ENCODE results near the gene MOB3B.
A peak's percentile ranks its signal among the peaks of the same experiment; 100 is the strongest.

MOB3B gene

GRCh38 chr9:27529316-27530278 lies at the start of gene MOB3B:
TSS of gene MOB3B (minus strand) at chr9:27529814. CDS start at chr9:27455550, 74,264 bp downstream.
- Histone ChIP-seq H3F3A (ENCODE audit: control insufficient read depth, insufficient read depth) (no peaks in the 10 kb centered on the region), H3K36me3 (ENCODE audit: control insufficient read depth, low read length) (no peaks in the 10 kb centered on the region), H3K9me2 (replicated peaks; ENCODE audit: control insufficient read depth, low read length) (no peaks in the 10 kb centered on the region), H4K20me1 (ENCODE audit: control insufficient read depth, insufficient read depth, low read depth, low read length) (no peaks in the 10 kb centered on the region), H3K4me2 (ENCODE audit: low read length) (peak within 1 kb of the TSS; percentile 66), H3K79me2 (ENCODE audit: control insufficient read depth, low read length) (no peaks in the 10 kb centered on the region), H3K9me3 (ENCODE audit: control insufficient read depth, insufficient read depth, low read length) (no peaks in the 10 kb centered on the region), H3K27ac (ENCODE audit: low read depth, low read length) (no peak within 1 kb of the TSS), H3K4me1 (ENCODE audit: control insufficient read depth, low read length) (peaks cover 15% of the 10 kb centered on the region), H3K27me3 (ENCODE audit: control insufficient read depth, low read length) (peaks cover 52% of the 10 kb centered on the region), H3K4me3 (ENCODE audit: low read length) (peak within 1 kb of the TSS; percentile 58)
- TF ChIP-seq EZH2phosphoT487 (IDR thresholded peaks at IDR 0.05; ENCODE audit: borderline replicate concordance, low read length) (peak; percentile 42; the same call in 1 of the 2 replicates), CTCF (IDR thresholded peaks at IDR 0.05; ENCODE audit: low read depth, low read length, poor library complexity, severe bottlenecking) (peak; percentile 82)

GRCh38 chr9:27573634-27574590 lies 44.3 kb upstream of the MOB3B start:
- TF ChIP-seq EZH2phosphoT487 (IDR thresholded peaks at IDR 0.05; ENCODE audit: borderline replicate concordance, low read length) (no peak), CTCF (IDR thresholded peaks at IDR 0.05; ENCODE audit: low read depth, low read length, poor library complexity, severe bottlenecking) (no peak)
- H3K9me3 ChIP-seq (ENCODE audit: control insufficient read depth, insufficient read depth, low read length): peaks cover 8% of the 10 kb centered on the region; the same call in 1 of the 2 replicates
- peaks cover 40% of the 10 kb centered on the region for H3K79me2 ChIP-seq (ENCODE audit: control insufficient read depth, low read length)
- H3K9me2 ChIP-seq (replicated peaks; ENCODE audit: control insufficient read depth, low read length): no peaks in the 10 kb centered on the region
- H4K20me1 ChIP-seq (ENCODE audit: control insufficient read depth, insufficient read depth, low read depth, low read length): no peaks in the 10 kb centered on the region
- H3K27me3 ChIP-seq (ENCODE audit: control insufficient read depth, low read length): no peaks in the 10 kb centered on the region
- peaks cover 24% of the 10 kb centered on the region for H3K4me1 ChIP-seq (ENCODE audit: control insufficient read depth, low read length)
- H3K4me3 ChIP-seq (ENCODE audit: low read length): peak overlapping the region; percentile 81
- peak overlapping the region; percentile 84 for H3K4me2 ChIP-seq (ENCODE audit: low read length)
- H3F3A ChIP-seq (ENCODE audit: control insufficient read depth, insufficient read depth): no peaks in the 10 kb centered on the region
- peak overlapping the region; percentile 81 for H3K27ac ChIP-seq (ENCODE audit: low read depth, low read length)
- peaks cover 4% of the 10 kb centered on the region; the same call in 1 of the 2 replicates for H3K36me3 ChIP-seq (ENCODE audit: control insufficient read depth, low read length)

GRCh38 chr9:27572918-27573633 lies 43.5 kb upstream of the MOB3B start, which contains the start of gene C9orf72:
TSS of gene C9orf72 (minus strand) at chr9:27573481. CDS start at chr9:27567120, 6,361 bp downstream.
- Histone ChIP-seq H3K79me2 (ENCODE audit: control insufficient read depth, low read length) (peaks cover 48% of the 10 kb centered on the region), H3K27me3 (ENCODE audit: control insufficient read depth, low read length) (no peaks in the 10 kb centered on the region), H3K9me2 (replicated peaks; ENCODE audit: control insufficient read depth, low read length) (no peaks in the 10 kb centered on the region), H3K4me1 (ENCODE audit: control insufficient read depth, low read length) (peaks cover 24% of the 10 kb centered on the region), H3K27ac (ENCODE audit: low read depth, low read length) (peak within 1 kb of the TSS; percentile 81), H3K4me2 (ENCODE audit: low read length) (peak within 1 kb of the TSS; percentile 84), H3K4me3 (ENCODE audit: low read length) (peak within 1 kb of the TSS; percentile 81), H3F3A (ENCODE audit: control insufficient read depth, insufficient read depth) (no peaks in the 10 kb centered on the region), H4K20me1 (ENCODE audit: control insufficient read depth, insufficient read depth, low read depth, low read length) (no peaks in the 10 kb centered on the region), H3K9me3 (ENCODE audit: control insufficient read depth, insufficient read depth, low read length) (peaks cover under 1% of the 10 kb centered on the region; the same call in 1 of the 2 replicates), H3K36me3 (ENCODE audit: control insufficient read depth, low read length) (peaks cover 4% of the 10 kb centered on the region; the same call in 1 of the 2 replicates)
- TF ChIP-seq EZH2phosphoT487 (IDR thresholded peaks at IDR 0.05; ENCODE audit: borderline replicate concordance, low read length): no peak
- no peak for TF ChIP-seq CTCF (IDR thresholded peaks at IDR 0.05; ENCODE audit: low read depth, low read length, poor library complexity, severe bottlenecking)
